GM12875 (cell line): Measurements from ENCODE around the gene NCAM1.

Source experiments
- H3K4me3 ChIP-seq: one replicate; pipeline ENCODE4 v1.5.1; 2011; ENCODE audit warnings: low read depth, low read length, control low read depth
- TF ChIP-seq, protein P1 (sequence below): IDR thresholded peaks from 2 replicates; pipeline ENCODE4 v1.5.1; 2011; ENCODE audit warnings: low read depth, mild to moderate bottlenecking, control low read depth, inconsistent platforms, low read length, moderate library complexity, borderline replicate concordance; ENCODE audit not compliant: insufficient read depth

NCAM1 gene

DNA sequence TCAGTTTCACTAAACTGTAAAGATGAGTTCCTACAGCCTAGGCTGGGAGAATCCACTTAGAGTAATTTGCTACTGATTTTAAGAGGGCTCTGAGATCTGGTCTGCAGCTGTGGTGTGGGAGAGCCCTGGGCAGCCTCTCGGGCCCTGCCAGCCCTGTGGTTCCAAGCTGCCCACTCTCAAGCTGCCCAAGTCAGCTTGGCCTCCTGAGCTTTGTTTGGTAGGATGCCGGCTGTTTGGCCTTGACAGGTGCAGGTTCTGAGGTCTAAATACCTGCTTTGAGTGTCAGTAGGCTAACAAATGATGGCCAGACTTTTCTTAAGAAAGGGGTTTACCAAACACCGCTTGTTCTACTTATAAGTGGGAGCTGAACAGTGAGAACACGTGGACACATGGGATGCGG is 219.9 kb downstream of the NCAM1 start:
- TF ChIP-seq, protein P1, sequence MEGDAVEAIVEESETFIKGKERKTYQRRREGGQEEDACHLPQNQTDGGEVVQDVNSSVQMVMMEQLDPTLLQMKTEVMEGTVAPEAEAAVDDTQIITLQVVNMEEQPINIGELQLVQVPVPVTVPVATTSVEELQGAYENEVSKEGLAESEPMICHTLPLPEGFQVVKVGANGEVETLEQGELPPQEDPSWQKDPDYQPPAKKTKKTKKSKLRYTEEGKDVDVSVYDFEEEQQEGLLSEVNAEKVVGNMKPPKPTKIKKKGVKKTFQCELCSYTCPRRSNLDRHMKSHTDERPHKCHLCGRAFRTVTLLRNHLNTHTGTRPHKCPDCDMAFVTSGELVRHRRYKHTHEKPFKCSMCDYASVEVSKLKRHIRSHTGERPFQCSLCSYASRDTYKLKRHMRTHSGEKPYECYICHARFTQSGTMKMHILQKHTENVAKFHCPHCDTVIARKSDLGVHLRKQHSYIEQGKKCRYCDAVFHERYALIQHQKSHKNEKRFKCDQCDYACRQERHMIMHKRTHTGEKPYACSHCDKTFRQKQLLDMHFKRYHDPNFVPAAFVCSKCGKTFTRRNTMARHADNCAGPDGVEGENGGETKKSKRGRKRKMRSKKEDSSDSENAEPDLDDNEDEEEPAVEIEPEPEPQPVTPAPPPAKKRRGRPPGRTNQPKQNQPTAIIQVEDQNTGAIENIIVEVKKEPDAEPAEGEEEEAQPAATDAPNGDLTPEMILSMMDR, result no peak
- no peak overlapping the region for H3K4me3 ChIP-seq

DNA sequence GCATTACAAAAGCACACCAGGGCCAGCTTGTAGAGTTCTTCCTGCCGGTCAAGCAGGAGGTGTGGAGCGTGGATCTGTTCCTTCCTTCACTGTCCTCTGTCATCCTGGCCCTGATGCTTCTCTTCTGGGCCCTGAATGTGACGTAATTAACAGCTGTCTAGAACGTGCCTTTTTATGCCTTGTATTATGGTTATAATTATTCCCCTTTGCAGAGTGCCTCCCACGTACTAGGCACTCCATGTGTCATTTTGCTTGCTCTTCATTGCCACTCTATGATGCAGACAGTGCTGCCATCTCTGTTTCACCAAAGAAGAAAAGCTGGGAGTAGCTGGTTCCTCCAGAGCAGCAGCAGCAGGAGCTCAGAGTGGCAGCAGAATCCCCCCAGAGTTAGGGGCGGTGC is 221.1 kb downstream of the NCAM1 start:
- TF ChIP-seq, protein P1, result no peak
- H3K4me3 ChIP-seq, result no peak overlapping the region

DNA sequence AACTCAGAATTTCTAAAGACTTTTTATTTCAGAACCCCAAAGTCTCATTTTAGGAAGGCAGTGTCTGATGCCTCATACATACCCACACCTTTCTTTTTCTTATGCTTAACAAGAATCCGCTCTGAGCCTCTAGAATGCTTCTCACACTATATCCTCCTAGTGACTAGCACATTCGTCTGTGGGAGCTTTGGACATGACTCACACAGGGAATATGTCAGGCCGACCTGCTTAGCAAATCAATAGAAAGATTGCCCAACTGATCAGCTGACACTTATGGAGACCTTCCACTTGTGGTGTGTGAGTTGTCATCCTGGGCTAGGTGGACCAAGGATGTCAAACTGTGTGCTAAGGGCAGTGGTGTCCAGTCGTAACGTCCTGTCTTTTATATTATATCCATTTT is 223.3 kb downstream of the NCAM1 start:
- TF ChIP-seq, protein P1, result no peak
- H3K4me3 ChIP-seq, result no peak overlapping the region

DNA sequence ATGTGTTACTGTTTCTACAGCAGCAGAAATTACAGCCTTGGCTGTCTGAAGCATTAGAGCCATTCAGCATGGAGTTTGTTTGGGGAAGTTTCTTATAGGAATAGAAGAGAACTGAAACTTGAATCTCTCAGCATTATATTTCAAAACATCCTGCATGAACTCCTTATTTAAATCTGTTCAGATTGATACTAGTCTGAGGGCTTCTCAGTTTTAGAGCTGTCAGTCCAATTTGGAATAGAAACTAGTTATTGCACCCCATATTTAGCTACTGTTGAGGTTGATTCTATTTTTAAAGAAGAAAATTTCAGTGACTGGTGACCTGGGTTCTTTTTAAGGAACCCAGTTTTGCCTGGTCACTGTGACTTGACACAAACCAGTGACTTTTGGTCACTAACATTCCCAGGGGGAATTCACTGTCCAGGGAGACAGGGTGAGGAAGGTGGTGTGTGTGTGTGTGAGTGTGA is 227.2 kb downstream of the NCAM1 start:
- no peak overlapping the region for H3K4me3 ChIP-seq
- TF ChIP-seq, protein P1, result no peak

DNA sequence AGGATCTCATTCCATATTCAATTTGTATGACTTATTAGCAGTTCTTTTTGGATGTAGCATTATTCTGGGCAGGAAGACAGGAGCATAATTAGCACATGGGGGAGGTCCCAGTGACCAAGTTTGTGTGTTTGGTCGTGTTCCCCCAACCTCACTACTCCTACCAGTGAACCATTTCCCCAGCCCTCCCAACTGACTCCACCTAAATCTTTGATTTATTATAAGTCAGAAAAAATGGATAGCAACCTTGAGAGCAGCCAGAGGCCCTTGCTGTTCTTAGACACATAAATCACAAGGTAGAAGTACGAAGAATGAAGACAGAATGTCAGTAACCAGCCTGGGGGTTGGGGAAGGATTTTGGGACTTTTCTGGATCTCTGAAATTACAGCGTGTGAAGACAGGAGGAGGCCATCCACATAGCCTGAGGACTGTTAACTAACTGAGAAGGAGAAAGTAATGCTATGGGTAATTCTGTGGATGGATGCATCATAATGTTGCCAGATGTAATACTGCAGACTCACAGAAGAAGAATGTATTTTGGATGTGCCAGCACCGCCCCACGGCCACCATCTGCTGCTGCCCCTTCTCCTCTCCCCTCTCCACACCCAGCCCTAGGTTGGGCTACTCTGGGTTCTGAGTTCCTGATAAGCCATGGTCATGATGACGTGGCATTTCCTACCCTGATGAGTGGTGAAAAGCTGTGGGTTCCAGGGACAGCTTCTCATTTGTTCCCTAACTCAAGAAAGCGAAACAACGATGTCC is 228.9 kb downstream of the NCAM1 start:
- no peak overlapping the region for H3K4me3 ChIP-seq
- TF ChIP-seq, protein P1, result no peak

DNA sequence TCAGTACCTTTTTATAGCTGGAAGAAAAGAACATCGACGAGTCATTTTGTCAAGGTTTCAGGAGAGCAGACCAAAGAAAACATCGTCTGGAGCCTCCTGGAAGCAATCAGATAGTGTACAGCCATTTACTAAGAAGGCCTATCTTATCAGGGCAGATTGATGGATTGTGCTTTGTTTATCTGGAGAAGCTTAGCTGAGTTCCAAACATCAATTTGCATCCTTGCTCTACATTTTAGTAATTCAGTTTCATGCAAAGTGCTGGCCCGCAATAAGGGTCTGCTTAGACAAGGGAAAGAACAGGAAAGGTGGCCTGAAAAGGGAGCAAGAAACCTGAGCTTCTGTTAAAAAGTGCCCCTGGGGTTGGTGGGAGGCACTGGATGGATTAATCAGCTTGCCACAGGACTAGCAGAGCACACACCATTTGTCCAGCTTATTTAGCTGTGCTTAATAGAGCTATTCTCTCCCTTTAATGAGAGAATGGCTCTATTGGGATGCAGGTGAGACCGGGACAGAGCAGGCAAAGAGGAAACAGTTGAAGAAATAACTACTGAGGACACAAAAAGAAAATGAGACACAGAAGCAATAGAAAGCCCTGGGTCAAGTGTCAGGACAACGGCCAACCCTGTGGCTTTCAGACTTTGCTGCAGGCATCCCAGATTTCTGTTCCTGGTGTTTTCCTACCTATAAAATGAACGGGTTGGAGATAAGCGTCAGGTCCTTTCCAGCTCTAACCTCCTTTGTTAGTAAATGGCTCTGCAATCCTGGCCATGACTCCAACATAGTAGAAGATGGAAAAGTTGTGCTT is 231.1 kb downstream of the NCAM1 start:
- H3K4me3 ChIP-seq, result no peak overlapping the region
- TF ChIP-seq, protein P1, result no peak
